Prostate gland (tissue), 2 donors: Measurements from ENCODE around the gene AKTIP.

Source experiments
- CTCF ChIP-seq, 4 experiments: fragments of 200-600 bp in 2 of 4; fragments of 450-650 bp in 2 of 4; sonication (generic) in 2 of 4; IDR thresholded peaks; 1 replicate in 3 of 4; 2 replicates in 1 of 4; pipeline ENCODE4 v1.5.1; 2016 to 2019; ENCODE audit warnings: antibody characterized with exemption in 4 of 4, mild to moderate bottlenecking in 2 of 4, moderate library complexity in 2 of 4
- POLR2A ChIP-seq: fragments of 450-650 bp; IDR thresholded peaks from one replicate; pipeline ENCODE4 v1.6.1; 2016; ENCODE audit warnings: antibody characterized with exemption, mild to moderate bottlenecking
- POLR2AphosphoS5 ChIP-seq: sonication (generic); formaldehyde crosslinking; IDR thresholded peaks from one replicate; pipeline ENCODE4 v1.6.1; 2017; ENCODE audit warnings: antibody characterized with exemption

GRCh38 chr16:53480394-53480793 lies 22.6 kb downstream of the AKTIP start:
- TF ChIP-seq CTCF (IDR thresholded peaks at IDR 0.05) (no peak), POLR2A (no peak), POLR2AphosphoS5 (no peak)
